HCT116 (cell line): Measurements from ENCODE around the gene OSGIN1. TPM values are rescaled to one million over a fixed set of nuclear protein-coding genes. Genes with fewer than 3 reads are reported as not detected.

Experiments
- ATAC-seq: fragments of 200-7000 bp; cut with Tn5 transposase; 2 replicates; pipeline ENCODE4 v1.9.1; 2020; ENCODE audit warnings: mild to moderate bottlenecking, moderate library complexity
- BruUV-seq: library from RNA; stranded (reverse); fragments of 400-500 nt; replicated peaks from 2 replicates; lab custom pipeline; 2021; lab: Mats Ljungman, UMichigan
- CTCF ChIA-PET: fragments of 300-600 bp; sonication (Branson Sonifier 250); formaldehyde crosslinking; loops from one replicate; lab custom pipeline; 2021; ENCODE audit warnings: antibody characterized with exemption; lab: Charles Lee
- POLR2A ChIA-PET: fragments of 300-600, 350-600 bp; sonication (Branson Sonifier 250); formaldehyde crosslinking; loops from one replicate; lab custom pipeline; 2021; ENCODE audit warnings: antibody characterized with exemption; lab: Charles Lee
- RAD21 ChIA-PET, 2 experiments: fragments of 300-600 bp; sonication (Branson Sonifier 250); formaldehyde crosslinking; loops; one replicate each; lab custom pipeline; 2023; ENCODE audit warnings: low total read pairs in 2 of 2; ENCODE audit not compliant: uncharacterized antibody in 2 of 2, unreplicated experiment in 2 of 2, low non-redundant PET in 1 of 2; lab: Charles Lee
- DNase-seq: peaks from one replicate; pipeline ENCODE4 v3.0.0-alpha.2; 2010; ENCODE audit warnings: low read depth, low spot score
- H2AFZ ChIP-seq: fragments of 200-600 bp; shearing (Covaris generic), sonication (generic); 2 replicates; pipeline ENCODE4 v1.6.1; 2017; ENCODE audit warnings: low read depth, mixed run types, mixed read lengths, antibody characterized with exemption, low read length; ENCODE audit not compliant: poor library complexity, severe bottlenecking
- H3K27ac ChIP-seq: 2 replicates; pipeline ENCODE4 v1.5.1; 2012; ENCODE audit warnings: low read depth, low read length
- H3K27me3 ChIP-seq: fragments of 200-600 bp; sonication (generic); 2 replicates; pipeline ENCODE4 v1.6.1; 2016; ENCODE audit warnings: mixed run types, low read length, mixed read lengths; ENCODE audit not compliant: insufficient read depth
- H3K36me3 ChIP-seq, 2 experiments: fragments of 200-500 bp in 1 of 2; fragments of 200-600 bp in 1 of 2; sonication (Bioruptor generic) in 1 of 2; sonication (generic) in 1 of 2; 2 replicates each; pipeline versions ENCODE4 v1.5.1 to v1.6.1; 2014 to 2016; ENCODE audit warnings: low read length in 2 of 2, inconsistent platforms in 1 of 2, mixed read lengths in 1 of 2, mixed run types in 1 of 2; ENCODE audit not compliant: insufficient read depth in 2 of 2, control insufficient read depth in 1 of 2
- H3K4me1 ChIP-seq, 2 experiments: fragments of 200-600 bp in 1 of 2; sonication (generic) in 1 of 2; 2 replicates each; pipeline versions ENCODE4 v1.5.1 to v1.6.1; 2012 to 2017; ENCODE audit warnings: low read length in 2 of 2, inconsistent platforms in 1 of 2, mild to moderate bottlenecking in 1 of 2, mixed read lengths in 1 of 2, mixed run types in 1 of 2, moderate library complexity in 1 of 2; ENCODE audit not compliant: insufficient read depth in 2 of 2, control insufficient read depth in 1 of 2
- H3K4me2 ChIP-seq: fragments of 200-600 bp; sonication (generic); 2 replicates; pipeline ENCODE4 v1.6.1; 2017; ENCODE audit warnings: mixed run types, low read length, mixed read lengths
- H3K4me3 ChIP-seq, 2 experiments: fragments of 200-600 bp in 1 of 2; sonication (generic) in 1 of 2; replicated peaks in 1 of 2; 2 replicates each; pipeline ENCODE4 v1.5.1; 2011 to 2016; ENCODE audit warnings: low read length in 2 of 2, control low read depth in 1 of 2, low read depth in 1 of 2, mild to moderate bottlenecking in 1 of 2, mixed read lengths in 1 of 2, mixed run types in 1 of 2
- H3K79me2 ChIP-seq: fragments of 200-600 bp; sonication (generic); 2 replicates; pipeline ENCODE4 v1.6.1; 2017; ENCODE audit warnings: mild to moderate bottlenecking, mixed run types, low read length, moderate library complexity, mixed read lengths; ENCODE audit not compliant: insufficient read depth
- H3K9ac ChIP-seq: fragments of 200-600 bp; sonication (generic); 2 replicates; pipeline ENCODE4 v1.6.1; 2016; ENCODE audit warnings: low read length, mixed read lengths
- H3K9me2 ChIP-seq: fragments of 200-600 bp; sonication (generic), shearing (Covaris generic); 2 replicates; pipeline ENCODE4 v1.6.1; 2017; ENCODE audit warnings: mixed run types, mild to moderate bottlenecking, moderate library complexity; ENCODE audit not compliant: insufficient read depth
- H3K9me3 ChIP-seq, 2 experiments: fragments of 200-500 bp in 1 of 2; fragments of 200-600 bp in 1 of 2; sonication (Bioruptor generic) in 1 of 2; sonication (generic) in 1 of 2; 2 replicates each; pipeline ENCODE4 v1.6.1; 2014 to 2017; ENCODE audit warnings: low read length in 2 of 2, mixed read lengths in 2 of 2, inconsistent platforms in 1 of 2, low read depth in 1 of 2, mild to moderate bottlenecking in 1 of 2, mixed run types in 1 of 2, moderate library complexity in 1 of 2; ENCODE audit not compliant: control insufficient read depth in 1 of 2, insufficient read depth in 1 of 2
- H4K20me1 ChIP-seq: fragments of 200-600 bp; sonication (generic), shearing (Covaris generic); 2 replicates; pipeline ENCODE4 v1.6.1; 2017; ENCODE audit warnings: mixed run types, mild to moderate bottlenecking, moderate library complexity; ENCODE audit not compliant: insufficient read depth
- CEBPB ChIP-seq: IDR thresholded peaks from 2 replicates; pipeline ENCODE4 v1.6.1; 2012; ENCODE audit warnings: low read depth
- SP1 ChIP-seq: IDR thresholded peaks from 2 replicates; pipeline ENCODE4 v1.6.1; 2012; ENCODE audit warnings: low read depth
- ZNF274 ChIP-seq: fragments of 200-500 bp; sonication (Bioruptor generic); IDR thresholded peaks from 2 replicates; pipeline ENCODE4 v1.6.1; 2014; ENCODE audit warnings: mild to moderate bottlenecking, low read depth, low read length, inconsistent platforms
- intact Hi-C: fragments of 100-400 bp; cut with micrococcal nuclease; formaldehyde crosslinking; loops from 2 replicates; pipeline ENCODE4 v1.10.0; 2022
- total RNA-seq: library from RNA; stranded (reverse); gene quantifications from one replicate; pipeline ENCODE4 v1.2.1, GENCODE V29; 2021; ENCODE audit not compliant: unreplicated experiment
- TF ChIP-seq, protein P1 (sequence below): IDR thresholded peaks from 2 replicates; pipeline ENCODE4 v1.6.1; 2011; ENCODE audit warnings: mild to moderate bottlenecking, low read length, moderate library complexity; ENCODE audit not compliant: insufficient replicate concordance; ENCODE audit errors: extremely low read depth
- TF ChIP-seq, protein P2 (sequence below), 3 experiments: fragments of 200-600 bp in 1 of 3; sonication (generic) in 1 of 3; IDR thresholded peaks in 2 of 3; conservative IDR thresholded peaks in 1 of 3; 2 replicates each; pipeline ENCODE4 v1.5.1; 2012 to 2017; ENCODE audit warnings: low read depth in 2 of 3, low read length in 2 of 3, antibody characterized with exemption in 1 of 3, borderline replicate concordance in 1 of 3, control low read depth in 1 of 3, mild to moderate bottlenecking in 1 of 3, mixed read lengths in 1 of 3, mixed run types in 1 of 3, moderate library complexity in 1 of 3; ENCODE audit not compliant: insufficient read depth in 1 of 3

The OSGIN1 gene
- total RNA-seq, 1 experiment from 2014 or later = 19.8 TPM

DNA sequence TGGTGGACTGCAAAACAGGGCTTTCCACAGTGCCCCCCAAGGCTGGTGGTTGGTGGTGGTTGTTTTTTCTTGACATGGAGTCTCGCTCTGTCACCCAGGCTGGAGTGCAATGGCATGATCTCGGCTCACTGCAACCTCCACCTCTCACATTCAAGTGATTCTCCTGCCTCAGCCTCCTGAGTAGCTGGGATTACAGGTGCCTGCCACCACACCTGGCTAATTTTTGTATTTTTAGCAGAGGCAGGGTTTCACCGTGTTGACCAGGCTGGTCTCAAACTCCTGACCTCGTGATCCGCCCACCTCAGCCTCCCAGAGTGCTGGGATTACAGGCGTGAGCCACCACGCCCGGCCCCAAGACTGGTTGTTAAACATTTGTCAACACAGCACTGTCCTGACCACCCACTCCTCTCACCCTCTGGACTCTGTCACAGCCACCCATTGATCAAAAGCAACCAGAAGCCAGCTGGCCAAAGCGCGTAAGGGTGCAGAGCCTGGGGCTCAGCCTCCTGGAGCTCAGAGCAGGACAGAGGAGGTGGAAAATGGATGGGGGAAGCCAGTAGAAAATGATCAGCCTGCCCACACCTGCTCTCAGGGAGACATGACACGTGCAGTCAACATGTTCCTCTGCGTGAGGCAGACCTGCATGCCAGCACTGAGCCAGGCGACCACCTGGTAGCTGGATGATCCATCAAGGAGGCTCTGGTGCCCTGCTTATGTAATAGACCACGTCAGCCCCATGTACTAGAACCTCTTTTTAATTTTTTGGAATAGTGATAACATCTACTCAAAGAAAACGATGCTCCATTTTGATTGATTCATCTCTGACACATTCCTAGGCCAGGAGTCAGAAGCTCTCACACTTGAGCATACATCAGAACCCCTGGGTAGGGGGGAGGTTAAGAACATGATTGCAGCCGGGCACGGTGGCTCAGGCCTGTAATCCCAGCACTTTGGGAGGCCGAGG is 14.8 kb upstream of the OSGIN1 start:
- DNase-seq = no peak
- POLR2A ChIA-PET = no interaction called here
- H3K9me2 ChIP-seq = no peaks in the 10 kb centered on the region
- H3K4me2 ChIP-seq = no peak overlapping the region
- no TSS peak for BruUV-seq
- TF ChIP-seq CEBPB (no peak), ZNF274 (no peak)
- TF ChIP-seq, protein P1, sequence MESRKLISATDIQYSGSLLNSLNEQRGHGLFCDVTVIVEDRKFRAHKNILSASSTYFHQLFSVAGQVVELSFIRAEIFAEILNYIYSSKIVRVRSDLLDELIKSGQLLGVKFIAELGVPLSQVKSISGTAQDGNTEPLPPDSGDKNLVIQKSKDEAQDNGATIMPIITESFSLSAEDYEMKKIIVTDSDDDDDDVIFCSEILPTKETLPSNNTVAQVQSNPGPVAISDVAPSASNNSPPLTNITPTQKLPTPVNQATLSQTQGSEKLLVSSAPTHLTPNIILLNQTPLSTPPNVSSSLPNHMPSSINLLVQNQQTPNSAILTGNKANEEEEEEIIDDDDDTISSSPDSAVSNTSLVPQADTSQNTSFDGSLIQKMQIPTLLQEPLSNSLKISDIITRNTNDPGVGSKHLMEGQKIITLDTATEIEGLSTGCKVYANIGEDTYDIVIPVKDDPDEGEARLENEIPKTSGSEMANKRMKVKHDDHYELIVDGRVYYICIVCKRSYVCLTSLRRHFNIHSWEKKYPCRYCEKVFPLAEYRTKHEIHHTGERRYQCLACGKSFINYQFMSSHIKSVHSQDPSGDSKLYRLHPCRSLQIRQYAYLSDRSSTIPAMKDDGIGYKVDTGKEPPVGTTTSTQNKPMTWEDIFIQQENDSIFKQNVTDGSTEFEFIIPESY = no peak
- TF ChIP-seq, all 23 proteins: peak for 0
- Histone ChIP-seq H4K20me1 (no peaks in the 10 kb centered on the region), H3K4me1 (peaks cover 0 to 10% of the 10 kb centered on the region in 2 experiments; a peak in 1 of 4 replicates), H3K4me3 (no peak overlapping the region), H3K36me3 (no peaks in the 10 kb centered on the region), H3K9me3 (no peaks in the 10 kb centered on the region), H3K27ac (no peak overlapping the region), H3K79me2 (no peaks in the 10 kb centered on the region), H3K27me3 (no peaks in the 10 kb centered on the region), H2AFZ (no peak overlapping the region), H3K9ac (no peak overlapping the region)
- intact Hi-C loops = no loop called here
- ChIA-PET CTCF (interaction anchor here (0.9 to 1.3 kb wide), 2 partner anchors 11 to 18 kb away, joined by 3 to 5 read pairs; no protein-coding TSS in a partner anchor), RAD21 (no interaction called here)
- ATAC-seq = no peak

DNA sequence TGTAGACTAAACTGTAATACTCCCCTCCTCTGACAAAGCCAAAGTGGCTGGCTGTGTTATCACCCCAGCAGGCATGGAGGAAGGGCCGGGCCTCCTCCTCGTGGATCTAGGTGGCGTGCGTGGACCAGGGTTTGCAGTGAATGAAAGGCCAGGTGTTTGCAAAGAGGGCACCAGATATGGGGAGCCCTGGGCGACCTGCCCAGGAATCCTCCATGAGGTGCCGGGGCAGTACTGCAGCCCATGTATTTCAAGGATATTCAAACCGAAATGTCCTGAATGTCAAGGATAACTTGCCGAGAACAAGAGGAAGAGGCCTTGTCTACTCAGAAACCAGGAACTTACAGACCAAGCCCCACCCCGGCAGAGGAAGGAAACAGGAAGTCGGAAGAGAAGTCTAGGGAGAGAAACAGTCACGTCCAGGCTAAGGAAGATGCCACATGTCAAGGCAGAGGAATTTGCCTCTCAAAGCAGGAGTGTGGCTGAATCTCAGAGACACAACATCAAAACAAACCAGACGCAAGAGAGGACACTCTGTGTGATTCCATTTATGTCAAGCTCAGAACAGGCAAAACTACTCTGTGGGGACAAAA is 13.7 kb upstream of the OSGIN1 start:
- BruUV-seq = no TSS peak
- DNase-seq (no peak), ATAC-seq (no peak)
- Histone ChIP-seq H3K79me2 (no peaks in the 10 kb centered on the region), H3K4me3 (no peak overlapping the region), H3K4me1 (peaks cover 0 to 10% of the 10 kb centered on the region in 2 experiments; a peak in 1 of 4 replicates), H3K27ac (no peak overlapping the region), H3K9me3 (no peaks in the 10 kb centered on the region), H3K36me3 (no peaks in the 10 kb centered on the region), H3K9ac (no peak overlapping the region), H3K27me3 (no peaks in the 10 kb centered on the region), H2AFZ (no peak overlapping the region), H3K4me2 (no peak overlapping the region), H3K9me2 (no peaks in the 10 kb centered on the region), H4K20me1 (no peaks in the 10 kb centered on the region)
- POLR2A ChIA-PET = no interaction called here
- TF ChIP-seq SP1 = no peak
- TF ChIP-seq, protein P2, sequence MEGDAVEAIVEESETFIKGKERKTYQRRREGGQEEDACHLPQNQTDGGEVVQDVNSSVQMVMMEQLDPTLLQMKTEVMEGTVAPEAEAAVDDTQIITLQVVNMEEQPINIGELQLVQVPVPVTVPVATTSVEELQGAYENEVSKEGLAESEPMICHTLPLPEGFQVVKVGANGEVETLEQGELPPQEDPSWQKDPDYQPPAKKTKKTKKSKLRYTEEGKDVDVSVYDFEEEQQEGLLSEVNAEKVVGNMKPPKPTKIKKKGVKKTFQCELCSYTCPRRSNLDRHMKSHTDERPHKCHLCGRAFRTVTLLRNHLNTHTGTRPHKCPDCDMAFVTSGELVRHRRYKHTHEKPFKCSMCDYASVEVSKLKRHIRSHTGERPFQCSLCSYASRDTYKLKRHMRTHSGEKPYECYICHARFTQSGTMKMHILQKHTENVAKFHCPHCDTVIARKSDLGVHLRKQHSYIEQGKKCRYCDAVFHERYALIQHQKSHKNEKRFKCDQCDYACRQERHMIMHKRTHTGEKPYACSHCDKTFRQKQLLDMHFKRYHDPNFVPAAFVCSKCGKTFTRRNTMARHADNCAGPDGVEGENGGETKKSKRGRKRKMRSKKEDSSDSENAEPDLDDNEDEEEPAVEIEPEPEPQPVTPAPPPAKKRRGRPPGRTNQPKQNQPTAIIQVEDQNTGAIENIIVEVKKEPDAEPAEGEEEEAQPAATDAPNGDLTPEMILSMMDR (IDR thresholded peaks at IDR 0.05 in 2 of 3, conservative IDR thresholded peaks at IDR 0.05 in 1 of 3; ENCODE audit: borderline replicate concordance in 1 of 3, insufficient read depth in 1 of 3, low read depth in 2 of 3, low read length in 2 of 3) = 0 out of 6 replicates have a peak, but pooled peaks of 1 of the 3 experiments have one; percentile 9
- CTCF ChIA-PET = interaction anchor here (1.3 kb wide), 1 partner anchor 17 kb away, joined by 5 read pairs; no protein-coding TSS in a partner anchor
- RAD21 ChIA-PET = no interaction called here
- intact Hi-C loops = no loop called here
